ENCODE data around the gene OCA2.

The OCA2 gene

DNA sequence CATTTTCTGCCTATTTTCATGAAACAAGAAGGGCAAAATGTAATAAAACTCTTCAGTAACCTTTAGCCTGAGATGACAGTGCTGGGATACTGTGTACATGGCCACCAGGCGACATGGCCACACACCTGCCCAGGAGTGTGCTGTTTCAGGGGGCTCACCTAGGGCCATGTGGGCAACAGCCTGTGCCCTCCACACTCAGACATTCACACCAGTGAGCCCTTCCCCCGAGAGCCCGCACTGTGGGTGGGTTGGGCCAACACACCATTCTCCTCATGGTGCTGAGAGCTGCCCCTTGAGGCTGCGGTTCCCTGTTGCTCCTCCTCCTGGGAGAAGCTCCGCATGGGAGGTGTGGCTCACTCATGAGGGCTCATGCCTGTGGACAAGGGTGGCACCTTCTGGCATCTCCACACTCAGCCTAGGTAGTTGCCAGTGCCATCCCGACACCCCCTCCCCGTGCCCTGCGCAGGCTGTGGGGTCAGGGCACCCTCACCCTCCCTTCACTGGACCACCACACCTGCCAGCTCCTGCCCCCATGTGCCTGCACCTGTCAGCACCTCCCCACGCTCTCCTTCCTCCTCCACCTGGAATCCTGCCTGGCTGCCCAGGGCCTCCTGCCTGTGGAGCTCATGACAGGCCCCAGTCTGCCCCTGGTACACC is 19.7 kb downstream of the OCA2 start:
- TF ChIP-seq, protein P1, sequence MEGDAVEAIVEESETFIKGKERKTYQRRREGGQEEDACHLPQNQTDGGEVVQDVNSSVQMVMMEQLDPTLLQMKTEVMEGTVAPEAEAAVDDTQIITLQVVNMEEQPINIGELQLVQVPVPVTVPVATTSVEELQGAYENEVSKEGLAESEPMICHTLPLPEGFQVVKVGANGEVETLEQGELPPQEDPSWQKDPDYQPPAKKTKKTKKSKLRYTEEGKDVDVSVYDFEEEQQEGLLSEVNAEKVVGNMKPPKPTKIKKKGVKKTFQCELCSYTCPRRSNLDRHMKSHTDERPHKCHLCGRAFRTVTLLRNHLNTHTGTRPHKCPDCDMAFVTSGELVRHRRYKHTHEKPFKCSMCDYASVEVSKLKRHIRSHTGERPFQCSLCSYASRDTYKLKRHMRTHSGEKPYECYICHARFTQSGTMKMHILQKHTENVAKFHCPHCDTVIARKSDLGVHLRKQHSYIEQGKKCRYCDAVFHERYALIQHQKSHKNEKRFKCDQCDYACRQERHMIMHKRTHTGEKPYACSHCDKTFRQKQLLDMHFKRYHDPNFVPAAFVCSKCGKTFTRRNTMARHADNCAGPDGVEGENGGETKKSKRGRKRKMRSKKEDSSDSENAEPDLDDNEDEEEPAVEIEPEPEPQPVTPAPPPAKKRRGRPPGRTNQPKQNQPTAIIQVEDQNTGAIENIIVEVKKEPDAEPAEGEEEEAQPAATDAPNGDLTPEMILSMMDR (IDR thresholded peaks at IDR 0.05; ENCODE audit: low read length, missing control alignments), result no peak
- no peak for DNase-seq (ENCODE audit: low read depth)
- no peak overlapping the region for H3K4me3 ChIP-seq (replicated peaks; ENCODE audit: low read depth, low read length)

DNA sequence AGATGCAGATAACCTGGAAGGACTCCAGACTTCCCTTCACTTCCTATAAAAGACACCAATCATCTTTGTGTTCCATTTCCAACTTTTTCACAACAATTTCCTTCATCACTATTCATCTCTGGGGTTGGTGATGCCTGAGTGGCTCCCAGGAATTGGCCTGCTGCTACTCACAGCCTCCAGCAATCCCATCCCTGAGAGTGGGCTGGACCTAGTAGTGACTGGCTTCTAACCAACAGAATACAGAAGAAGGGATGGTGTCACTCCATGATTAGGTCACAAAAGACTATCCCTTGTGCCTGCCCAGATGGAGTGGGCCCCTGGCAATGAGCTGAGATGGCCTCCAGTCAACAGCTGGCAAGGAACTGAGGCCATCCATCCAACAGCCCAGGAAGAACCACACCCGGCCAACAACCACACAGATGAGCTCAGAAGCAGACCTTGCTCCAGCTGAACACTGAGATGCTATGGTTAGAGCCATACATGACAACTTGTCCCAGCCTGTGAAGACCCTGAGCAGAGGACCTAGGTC is 20.9 kb downstream of the OCA2 start:
- H3K4me3 ChIP-seq (replicated peaks; ENCODE audit: low read depth, low read length), result no peak overlapping the region
- TF ChIP-seq, protein P1 (IDR thresholded peaks at IDR 0.05; ENCODE audit: low read length, missing control alignments), result no peak
- no peak for DNase-seq (ENCODE audit: low read depth)

DNA sequence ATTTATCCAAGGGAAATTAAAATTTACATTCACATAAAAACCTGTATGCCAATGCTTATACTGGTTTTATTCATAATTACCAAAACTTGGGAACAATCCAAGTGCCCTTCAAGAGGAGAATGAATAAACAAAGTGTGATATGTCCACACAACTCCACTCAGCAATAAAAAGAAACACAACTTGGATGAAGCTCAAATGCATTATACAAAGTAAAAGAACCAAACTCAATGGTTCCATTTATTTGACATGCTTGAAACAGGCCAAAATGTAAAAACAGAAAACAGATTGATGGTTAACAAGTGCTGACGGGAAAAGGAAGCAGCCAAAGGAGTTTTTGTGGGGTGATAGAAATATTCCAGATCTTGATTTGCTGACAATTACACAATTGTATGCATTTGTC is 23.5 kb downstream of the OCA2 start:
- no peak overlapping the region for H3K4me3 ChIP-seq (replicated peaks; ENCODE audit: low read depth, low read length)
- TF ChIP-seq, protein P1 (IDR thresholded peaks at IDR 0.05; ENCODE audit: low read length, missing control alignments), result no peak

DNA sequence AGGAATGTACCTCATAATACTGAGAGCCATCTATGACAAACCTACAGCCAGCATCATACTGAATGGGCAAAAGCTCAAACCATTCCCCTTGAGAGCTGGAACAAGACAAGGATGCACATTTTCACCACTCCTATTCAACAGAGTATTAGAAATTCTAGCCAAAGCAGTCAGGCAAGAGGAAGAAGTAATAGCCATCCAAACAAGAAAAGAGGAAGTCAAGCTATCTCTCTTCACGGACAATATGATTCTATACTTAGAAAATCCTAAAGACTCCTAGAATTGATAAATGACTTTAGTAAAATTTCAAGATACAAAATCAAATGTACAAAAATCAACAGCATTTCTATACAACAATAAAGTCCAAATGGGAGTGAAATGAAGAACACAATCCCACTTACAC is 30.2 kb downstream of the OCA2 start:
- no peak overlapping the region for H3K4me3 ChIP-seq (replicated peaks; ENCODE audit: low read depth, low read length)
- TF ChIP-seq, protein P1 (IDR thresholded peaks at IDR 0.05; ENCODE audit: low read length, missing control alignments), result no peak
- no peak for DNase-seq (ENCODE audit: low read depth)

More for the DNA sequence above, 23.5 kb downstream of the OCA2 start:
- DNase-seq (ENCODE audit: low read depth), result no peak

DNA sequence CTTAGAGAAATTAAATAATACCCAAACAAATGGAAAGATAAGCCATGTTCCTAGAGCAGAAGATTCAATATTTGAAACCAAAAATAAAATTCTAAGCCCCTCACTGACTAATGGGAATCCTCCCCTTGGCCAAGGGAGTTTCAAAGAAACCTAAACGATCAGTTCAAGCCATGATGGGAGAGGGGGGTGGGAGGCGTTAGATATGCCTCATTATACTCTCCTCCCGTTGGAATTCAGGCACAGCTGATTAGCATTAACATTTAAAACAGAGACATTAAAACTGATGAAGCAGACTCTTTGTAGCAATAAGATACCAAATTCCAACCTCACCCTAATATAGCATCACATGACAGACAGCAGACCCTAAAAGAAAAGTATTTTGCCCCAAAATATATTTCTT is 32.9 kb downstream of the OCA2 start:
- DNase-seq (ENCODE audit: low read depth), result no peak
- H3K4me3 ChIP-seq (replicated peaks; ENCODE audit: low read depth, low read length), result no peak overlapping the region
- TF ChIP-seq, protein P1 (IDR thresholded peaks at IDR 0.05; ENCODE audit: low read length, missing control alignments), result no peak

DNA sequence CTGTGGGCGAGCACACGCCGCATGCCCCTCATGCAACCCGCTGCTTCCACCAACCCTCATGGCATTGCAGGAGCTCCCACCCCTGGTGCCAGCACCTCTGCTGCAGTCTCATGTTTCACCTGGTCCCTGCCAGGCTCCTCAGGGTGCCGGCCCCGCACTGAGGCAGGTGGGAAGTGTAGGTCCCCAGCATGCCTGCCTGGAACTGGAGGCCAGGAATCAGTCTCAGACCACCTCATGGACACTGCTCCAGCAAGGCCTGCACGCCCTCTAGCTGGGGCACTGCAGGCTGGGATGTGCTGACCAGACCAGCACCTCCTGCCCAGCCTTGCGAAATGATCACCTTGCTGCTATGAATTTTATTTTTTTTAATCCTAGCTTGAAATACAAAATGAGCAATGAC is 39.1 kb downstream of the OCA2 start:
- TF ChIP-seq, protein P1 (IDR thresholded peaks at IDR 0.05; ENCODE audit: low read length, missing control alignments), result no peak
- no peak overlapping the region for H3K4me3 ChIP-seq (replicated peaks; ENCODE audit: low read depth, low read length)
- DNase-seq (ENCODE audit: low read depth), result no peak

DNA sequence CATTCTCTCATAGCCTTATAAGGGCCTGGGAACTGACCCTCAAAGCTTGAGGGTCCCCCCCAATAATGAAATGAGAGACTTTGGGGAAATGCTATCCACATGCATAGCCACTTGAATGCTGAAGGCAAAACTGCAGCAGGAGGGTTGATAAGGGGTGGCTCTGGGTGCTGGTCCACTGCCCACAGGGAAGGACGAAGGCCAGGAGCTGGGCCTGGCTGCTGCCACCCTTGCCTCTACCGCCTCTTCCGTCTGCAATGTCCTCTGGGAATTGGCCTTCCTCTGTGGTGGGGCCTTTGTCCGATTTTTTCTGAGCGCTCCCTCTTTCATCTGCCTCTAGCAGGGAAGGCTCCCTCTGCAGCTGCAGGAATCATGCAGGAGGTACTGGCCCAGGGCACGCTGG is 41.0 kb downstream of the OCA2 start:
- TF ChIP-seq, protein P1 (IDR thresholded peaks at IDR 0.05; ENCODE audit: low read length, missing control alignments), result no peak
- no peak overlapping the region for H3K4me3 ChIP-seq (replicated peaks; ENCODE audit: low read depth, low read length)
- no peak for DNase-seq (ENCODE audit: low read depth)

All from fibroblast of pulmonary artery (primary cell).